ENCODE results near the gene CPEB1.

Gene CPEB1

GRCh38 chr15:82597815-82598214, 49.3 kb downstream of the CPEB1 start:
- Histone ChIP-seq H2AFZ (ENCODE audit: low read depth, low read length) (no peak overlapping the region), H3K18ac (ENCODE audit: low read depth in 1 of 2, low read length in 2 of 2) (no peak overlapping the region), H3K36me3 (ENCODE audit: control insufficient read depth in 1 of 2, insufficient read depth in 2 of 2, low read depth in 1 of 2, low read length in 2 of 2) (no peaks in the 10 kb centered on the region), H3K4ac (ENCODE audit: low read depth in 1 of 2, low read length in 2 of 2) (no peak overlapping the region), H3K9me3 (ENCODE audit: control insufficient read depth, low read length) (no peaks in the 10 kb centered on the region), H3K4me1 (ENCODE audit: control insufficient read depth, insufficient read depth, low read depth, low read length) (no peaks in the 10 kb centered on the region), H3K9ac (ENCODE audit: low read length) (no peak overlapping the region), H3K79me1 (replicated peaks; ENCODE audit: low read length, poor library complexity, severe bottlenecking) (no peaks in the 10 kb centered on the region), H3K4me3 (ENCODE audit: insufficient read depth in 1 of 2, low read depth in 1 of 2, low read length in 2 of 2) (no peak overlapping the region), H2BK15ac (ENCODE audit: low read depth, poor library complexity, severe bottlenecking) (no peak overlapping the region), H4K8ac (ENCODE audit: low read length) (no peak overlapping the region), H4K91ac (ENCODE audit: low read length) (no peak overlapping the region), H2AK5ac (ENCODE audit: low read length, severe bottlenecking) (no peak overlapping the region), H2BK120ac (ENCODE audit: low read depth, low read length) (no peak overlapping the region), H3K23ac (ENCODE audit: low read length in 2 of 2) (no peak overlapping the region), H3K14ac (ENCODE audit: low read length in 2 of 2) (no peak overlapping the region), H3K27me3 (ENCODE audit: control insufficient read depth in 1 of 2, insufficient read depth in 1 of 2, low read length in 2 of 2) (peaks cover 0 to 7% of the 10 kb centered on the region in 2 experiments), H2BK12ac (ENCODE audit: low read length in 2 of 2) (no peak overlapping the region), H2BK5ac (ENCODE audit: low read depth, low read length, poor library complexity, severe bottlenecking) (no peak overlapping the region), H3K4me2 (ENCODE audit: low read length, poor library complexity, severe bottlenecking) (no peak overlapping the region), H3K27ac (ENCODE audit: low read length, poor library complexity, severe bottlenecking) (no peak overlapping the region)
- 89% methylated on average over 2 of the region's 2 CpGs for WGBS
- DNase-seq: no peak

GRCh38 chr15:82595766-82596165, 51.4 kb downstream of the CPEB1 start:
- peaks cover 0 to 7% of the 10 kb centered on the region in 2 experiments for H3K27me3 ChIP-seq (ENCODE audit: control insufficient read depth in 1 of 2, insufficient read depth in 1 of 2, low read length in 2 of 2)
- 50% methylated on average over 1 of the region's 2 CpGs for WGBS

GRCh38 chr15:82595203-82595602, 52.0 kb downstream of the CPEB1 start:
- no peak overlapping the region for H2BK15ac ChIP-seq (ENCODE audit: low read depth, poor library complexity, severe bottlenecking)
- no peak overlapping the region for H2BK120ac ChIP-seq (ENCODE audit: low read depth, low read length)
- H4K91ac ChIP-seq (ENCODE audit: low read length): no peak overlapping the region
- H3K18ac ChIP-seq (ENCODE audit: low read depth in 1 of 2, low read length in 2 of 2): no peak overlapping the region
- H2BK12ac ChIP-seq (ENCODE audit: low read length in 2 of 2): no peak overlapping the region
- no peak overlapping the region for H4K8ac ChIP-seq (ENCODE audit: low read length)
- H3K4me1 ChIP-seq (ENCODE audit: control insufficient read depth, insufficient read depth, low read depth, low read length): no peaks in the 10 kb centered on the region
- H3K4me3 ChIP-seq (ENCODE audit: insufficient read depth in 1 of 2, low read depth in 1 of 2, low read length in 2 of 2): no peak overlapping the region
- H3K14ac ChIP-seq (ENCODE audit: low read length in 2 of 2): no peak overlapping the region
- no peak overlapping the region for H2AFZ ChIP-seq (ENCODE audit: low read depth, low read length)
- no peak for DNase-seq
- H3K4me2 ChIP-seq (ENCODE audit: low read length, poor library complexity, severe bottlenecking): no peak overlapping the region
- 89% methylated on average over 3 of the region's 3 CpGs for WGBS
- H3K23ac ChIP-seq (ENCODE audit: low read length in 2 of 2): no peak overlapping the region
- peaks cover 0 to 7% of the 10 kb centered on the region in 2 experiments for H3K27me3 ChIP-seq (ENCODE audit: control insufficient read depth in 1 of 2, insufficient read depth in 1 of 2, low read length in 2 of 2)
- H3K4ac ChIP-seq (ENCODE audit: low read depth in 1 of 2, low read length in 2 of 2): no peak overlapping the region
- H3K36me3 ChIP-seq (ENCODE audit: control insufficient read depth in 1 of 2, insufficient read depth in 2 of 2, low read depth in 1 of 2, low read length in 2 of 2): no peaks in the 10 kb centered on the region
- H2BK5ac ChIP-seq (ENCODE audit: low read depth, low read length, poor library complexity, severe bottlenecking): no peak overlapping the region
- H2AK5ac ChIP-seq (ENCODE audit: low read length, severe bottlenecking): no peak overlapping the region
- H3K9me3 ChIP-seq (ENCODE audit: control insufficient read depth, low read length): no peaks in the 10 kb centered on the region
- no peak overlapping the region for H3K9ac ChIP-seq (ENCODE audit: low read length)
- H3K27ac ChIP-seq (ENCODE audit: low read length, poor library complexity, severe bottlenecking): no peak overlapping the region
- H3K79me1 ChIP-seq (replicated peaks; ENCODE audit: low read length, poor library complexity, severe bottlenecking): no peaks in the 10 kb centered on the region

More at GRCh38 chr15:82595766-82596165, 51.4 kb downstream of the CPEB1 start:
- no peak overlapping the region for H3K18ac ChIP-seq (ENCODE audit: low read depth in 1 of 2, low read length in 2 of 2)
- H2BK12ac ChIP-seq (ENCODE audit: low read length in 2 of 2): no peak overlapping the region
- H2BK15ac ChIP-seq (ENCODE audit: low read depth, poor library complexity, severe bottlenecking): no peak overlapping the region
- no peak overlapping the region for H4K91ac ChIP-seq (ENCODE audit: low read length)
- H3K4ac ChIP-seq (ENCODE audit: low read depth in 1 of 2, low read length in 2 of 2): no peak overlapping the region
- no peak overlapping the region for H3K27ac ChIP-seq (ENCODE audit: low read length, poor library complexity, severe bottlenecking)
- no peaks in the 10 kb centered on the region for H3K4me1 ChIP-seq (ENCODE audit: control insufficient read depth, insufficient read depth, low read depth, low read length)
- H3K9me3 ChIP-seq (ENCODE audit: control insufficient read depth, low read length): no peaks in the 10 kb centered on the region
- no peak overlapping the region for H2AK5ac ChIP-seq (ENCODE audit: low read length, severe bottlenecking)
- no peak overlapping the region for H3K4me3 ChIP-seq (ENCODE audit: insufficient read depth in 1 of 2, low read depth in 1 of 2, low read length in 2 of 2)
- no peak for DNase-seq
- H3K14ac ChIP-seq (ENCODE audit: low read length in 2 of 2): no peak overlapping the region
- H4K8ac ChIP-seq (ENCODE audit: low read length): no peak overlapping the region
- no peak overlapping the region for H2BK120ac ChIP-seq (ENCODE audit: low read depth, low read length)
- H3K79me1 ChIP-seq (replicated peaks; ENCODE audit: low read length, poor library complexity, severe bottlenecking): no peaks in the 10 kb centered on the region
- H3K23ac ChIP-seq (ENCODE audit: low read length in 2 of 2): no peak overlapping the region
- H2AFZ ChIP-seq (ENCODE audit: low read depth, low read length): no peak overlapping the region
- H3K9ac ChIP-seq (ENCODE audit: low read length): no peak overlapping the region
- no peak overlapping the region for H2BK5ac ChIP-seq (ENCODE audit: low read depth, low read length, poor library complexity, severe bottlenecking)
- H3K4me2 ChIP-seq (ENCODE audit: low read length, poor library complexity, severe bottlenecking): no peak overlapping the region
- no peaks in the 10 kb centered on the region for H3K36me3 ChIP-seq (ENCODE audit: control insufficient read depth in 1 of 2, insufficient read depth in 2 of 2, low read depth in 1 of 2, low read length in 2 of 2)

GRCh38 chr15:82587805-82588204, 59.4 kb downstream of the CPEB1 start:
- Histone ChIP-seq H2BK5ac (ENCODE audit: low read depth, low read length, poor library complexity, severe bottlenecking) (no peak overlapping the region), H4K91ac (ENCODE audit: low read length) (no peak overlapping the region), H2AK5ac (ENCODE audit: low read length, severe bottlenecking) (no peak overlapping the region), H2BK120ac (ENCODE audit: low read depth, low read length) (no peak overlapping the region), H2AFZ (ENCODE audit: low read depth, low read length) (no peak overlapping the region), H3K4ac (ENCODE audit: low read depth in 1 of 2, low read length in 2 of 2) (no peak overlapping the region), H3K18ac (ENCODE audit: low read depth in 1 of 2, low read length in 2 of 2) (no peak overlapping the region), H3K23ac (ENCODE audit: low read length in 2 of 2) (no peak overlapping the region), H3K27ac (ENCODE audit: low read length, poor library complexity, severe bottlenecking) (no peak overlapping the region), H2BK15ac (ENCODE audit: low read depth, poor library complexity, severe bottlenecking) (no peak overlapping the region), H3K79me1 (replicated peaks; ENCODE audit: low read length, poor library complexity, severe bottlenecking) (no peaks in the 10 kb centered on the region), H3K14ac (ENCODE audit: low read length in 2 of 2) (no peak overlapping the region), H3K9me3 (ENCODE audit: control insufficient read depth, low read length) (no peaks in the 10 kb centered on the region), H4K8ac (ENCODE audit: low read length) (no peak overlapping the region), H2BK12ac (ENCODE audit: low read length in 2 of 2) (no peak overlapping the region), H3K4me2 (ENCODE audit: low read length, poor library complexity, severe bottlenecking) (no peak overlapping the region), H3K4me3 (ENCODE audit: insufficient read depth in 1 of 2, low read depth in 1 of 2, low read length in 2 of 2) (no peak overlapping the region), H3K4me1 (ENCODE audit: control insufficient read depth, insufficient read depth, low read depth, low read length) (no peaks in the 10 kb centered on the region), H3K9ac (ENCODE audit: low read length) (no peak overlapping the region), H3K36me3 (ENCODE audit: control insufficient read depth in 1 of 2, insufficient read depth in 2 of 2, low read depth in 1 of 2, low read length in 2 of 2) (no peaks in the 10 kb centered on the region), H3K27me3 (ENCODE audit: control insufficient read depth in 1 of 2, insufficient read depth in 1 of 2, low read length in 2 of 2) (peaks cover 0 to 4% of the 10 kb centered on the region in 2 experiments)
- 59% methylated on average over 3 of the region's 4 CpGs for WGBS
- DNase-seq: no peak

Measured in mesenchymal stem cell (in vitro differentiated cells and primary cell).